IPS DF 19.7 (cell line): ENCODE measurements around the gene ACSL3.
A peak's percentile ranks its signal among the peaks of the same experiment; 100 is the strongest.

ENCODE experiments used
- DNase-seq: peaks from one replicate; pipeline ENCODE4 v3.0.0-alpha.2; 2013; ENCODE audit warnings: low read depth, low spot score

Gene ACSL3

DNA sequence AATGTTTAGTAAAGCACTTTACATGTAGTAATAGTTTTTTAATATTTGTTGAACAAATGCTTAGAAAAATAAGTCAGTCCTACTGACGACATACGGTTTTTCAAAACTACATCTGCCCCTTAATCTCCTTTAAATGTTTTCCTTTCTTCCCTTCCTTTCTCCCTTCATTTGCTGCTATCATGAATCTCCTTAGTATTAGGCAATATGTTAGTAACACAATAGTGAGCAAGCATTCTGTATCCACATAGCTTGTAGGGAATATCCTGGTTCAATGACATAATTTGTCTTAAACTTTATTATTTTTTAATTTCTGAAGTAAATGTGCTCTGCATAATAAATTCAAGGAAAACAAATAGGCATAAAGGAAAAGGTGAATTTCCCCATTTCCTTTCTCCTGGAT lies 79.1 kb downstream of the ACSL3 start:
- no peak for DNase-seq

DNA sequence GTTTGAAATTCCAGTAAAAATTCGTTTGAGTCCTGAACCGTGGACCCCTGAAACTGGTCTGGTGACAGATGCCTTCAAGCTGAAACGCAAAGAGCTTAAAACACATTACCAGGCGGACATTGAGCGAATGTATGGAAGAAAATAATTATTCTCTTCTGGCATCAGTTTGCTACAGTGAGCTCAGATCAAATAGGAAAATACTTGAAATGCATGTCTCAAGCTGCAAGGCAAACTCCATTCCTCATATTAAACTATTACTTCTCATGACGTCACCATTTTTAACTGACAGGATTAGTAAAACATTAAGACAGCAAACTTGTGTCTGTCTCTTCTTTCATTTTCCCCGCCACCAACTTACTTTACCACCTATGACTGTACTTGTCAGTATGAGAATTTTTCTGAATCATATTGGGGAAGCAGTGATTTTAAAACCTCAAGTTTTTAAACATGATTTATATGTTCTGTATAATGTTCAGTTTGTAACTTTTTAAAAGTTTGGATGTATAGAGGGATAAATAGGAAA lies 80.7 kb downstream of the ACSL3 start:
- DNase-seq, result no peak

DNA sequence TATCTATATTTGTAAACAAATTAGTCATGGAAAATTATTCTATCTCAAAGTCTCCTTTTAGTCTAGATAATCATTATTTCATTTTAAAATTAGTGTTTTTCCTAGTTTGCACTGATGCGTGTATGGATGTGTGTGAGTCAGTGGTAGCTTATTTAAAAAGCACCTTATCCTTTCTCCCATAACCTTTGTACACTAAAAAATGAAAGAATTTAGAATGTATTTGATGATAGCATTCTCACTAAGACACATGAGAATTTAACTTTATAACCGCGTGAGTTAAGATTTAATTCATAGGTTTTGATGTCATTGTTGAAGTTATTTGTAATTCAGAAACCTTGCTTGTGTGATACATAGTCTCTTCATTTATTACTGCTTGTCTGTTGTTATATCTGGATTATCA lies 81.7 kb downstream of the ACSL3 start:
- no peak for DNase-seq

DNA sequence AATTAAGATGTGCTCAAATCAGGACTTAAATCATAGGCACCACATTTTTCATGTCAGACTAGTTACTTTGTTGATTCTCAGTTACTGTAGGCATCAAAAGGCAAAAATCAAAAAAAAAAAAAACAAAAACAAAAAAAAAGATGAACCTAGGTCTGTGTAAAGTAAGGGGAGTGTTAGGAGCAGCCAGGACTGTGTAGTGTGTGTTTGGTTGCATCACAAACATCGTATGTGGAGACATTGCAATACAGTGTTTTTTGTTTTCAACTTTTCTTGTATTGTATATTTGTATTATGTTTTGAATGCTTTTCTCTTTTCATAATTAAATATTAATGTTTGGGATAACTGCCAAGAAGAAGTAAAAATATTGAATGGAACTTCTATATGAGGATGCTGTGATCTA lies 82.1 kb downstream of the ACSL3 start:
- DNase-seq, result no peak

DNA sequence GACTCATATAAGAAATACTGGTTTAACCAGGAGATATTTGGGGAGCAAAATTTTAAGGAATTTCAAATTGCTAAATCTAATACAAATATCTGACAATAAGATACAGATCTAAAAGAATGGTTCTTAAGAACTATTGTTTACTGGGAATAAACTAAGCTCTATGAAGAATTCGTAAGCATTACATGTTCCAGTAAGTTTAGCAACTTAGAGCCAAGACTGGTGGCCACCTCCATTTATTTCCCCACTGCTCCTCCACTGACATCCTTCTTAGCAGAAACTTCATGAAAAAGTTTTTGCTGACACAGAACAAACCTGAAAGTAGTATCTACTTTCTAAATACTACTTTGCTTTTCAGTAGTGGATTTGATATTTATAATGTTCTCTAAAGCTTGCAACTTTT lies 83.0 kb downstream of the ACSL3 start:
- no peak for DNase-seq

DNA sequence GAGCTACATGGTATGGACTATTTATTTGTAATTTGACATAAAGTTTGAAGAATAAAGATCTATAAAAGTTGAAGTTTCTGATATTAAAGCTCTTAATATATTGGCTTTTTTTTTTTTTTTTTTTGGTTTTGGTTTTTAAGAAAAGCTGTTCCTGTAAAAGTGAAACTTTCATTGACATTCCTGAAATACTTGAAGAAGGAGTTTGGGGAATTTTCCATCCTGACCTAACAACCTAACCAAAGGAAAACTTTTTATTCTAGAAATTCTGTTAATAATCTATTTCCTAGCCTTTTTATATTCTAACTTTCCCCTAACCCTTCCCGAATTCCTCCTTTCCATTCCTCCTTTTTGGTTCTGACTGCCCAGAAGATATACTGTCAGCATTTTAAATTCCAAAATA lies 83.7 kb downstream of the ACSL3 start:
- DNase-seq, result no peak

DNA sequence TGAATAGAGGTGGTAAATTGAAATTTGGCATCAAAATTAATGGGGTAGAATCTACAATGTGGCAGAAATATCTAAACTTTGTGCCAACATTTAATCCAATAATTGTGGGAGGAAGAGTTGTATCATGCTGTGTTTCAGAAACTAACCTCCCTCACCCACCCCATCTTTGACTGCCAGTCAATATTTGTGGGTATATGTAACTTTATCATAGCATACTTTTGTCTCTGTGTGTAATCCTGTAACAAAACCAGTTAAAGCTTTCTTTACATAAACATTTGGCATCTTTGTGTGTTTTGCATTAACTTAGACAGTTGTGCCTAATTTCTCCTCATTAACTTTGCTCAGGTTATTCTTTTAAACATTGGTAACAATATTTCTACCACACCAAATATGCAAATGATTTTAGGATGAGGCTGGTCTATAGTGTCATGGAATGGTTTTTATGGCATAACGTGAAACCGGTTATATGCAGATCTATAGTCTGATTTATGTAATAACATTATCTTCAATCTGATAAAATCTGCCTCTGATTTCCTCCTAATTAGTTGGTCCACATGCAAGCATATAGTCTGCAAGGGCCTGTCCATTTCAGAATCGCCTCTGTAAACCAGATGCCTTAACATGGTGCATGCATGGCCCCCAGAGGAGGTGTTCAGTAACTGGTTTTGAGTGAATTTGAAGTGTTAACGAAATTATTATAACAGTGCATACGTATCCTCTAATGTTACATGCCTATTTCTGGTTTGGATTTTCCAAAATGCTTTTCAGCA lies 84.3 kb downstream of the ACSL3 start:
- DNase-seq, result no peak

DNA sequence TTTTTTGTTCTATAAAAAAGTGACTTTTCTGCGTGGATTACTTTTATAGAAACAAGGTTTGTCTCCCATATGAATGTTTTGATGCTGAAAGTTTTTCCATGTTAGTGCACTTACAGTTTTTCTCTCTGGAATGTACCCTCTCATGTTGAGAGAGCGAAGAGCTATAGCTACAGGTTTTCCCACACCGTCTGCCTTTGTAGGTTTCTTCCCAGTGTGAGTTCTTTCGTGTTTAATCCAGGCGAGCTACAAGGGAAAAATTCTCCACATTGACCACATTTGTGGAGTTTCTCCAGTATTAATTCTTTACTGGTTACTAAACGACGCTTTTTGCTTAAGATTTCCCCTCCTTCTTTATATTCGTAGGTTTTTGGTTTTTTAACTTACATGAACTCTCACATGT lies 85.1 kb downstream of the ACSL3 start:
- no peak for DNase-seq

DNA sequence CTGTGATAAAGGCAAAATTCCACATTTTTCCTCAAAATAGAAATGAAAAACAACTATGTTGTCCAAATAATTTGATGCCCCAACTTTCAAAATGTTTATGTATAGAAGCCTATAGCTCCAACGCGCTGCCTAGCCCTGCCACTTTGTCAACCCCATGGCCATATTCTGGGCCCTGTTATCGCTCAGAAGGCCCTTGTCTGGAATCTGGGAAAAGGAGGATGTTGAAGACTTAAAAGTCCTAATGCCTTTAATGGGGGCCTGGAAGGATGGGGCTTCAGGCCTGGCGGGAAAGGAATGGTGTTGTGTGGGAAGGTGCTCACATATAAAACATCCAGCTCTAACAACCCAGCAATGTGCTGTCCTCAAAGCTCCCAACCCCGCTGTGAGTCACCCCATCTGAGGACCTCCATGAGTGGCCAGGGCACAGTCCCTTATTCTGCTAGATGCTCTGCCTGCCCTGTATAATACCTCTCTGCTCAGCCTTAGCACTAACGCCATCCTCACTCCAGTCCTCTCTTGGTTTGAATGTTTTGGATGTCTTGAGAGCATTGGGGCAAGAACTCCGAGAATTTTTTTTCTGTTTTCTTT lies 86.0 kb downstream of the ACSL3 start:
- no peak for DNase-seq

DNA sequence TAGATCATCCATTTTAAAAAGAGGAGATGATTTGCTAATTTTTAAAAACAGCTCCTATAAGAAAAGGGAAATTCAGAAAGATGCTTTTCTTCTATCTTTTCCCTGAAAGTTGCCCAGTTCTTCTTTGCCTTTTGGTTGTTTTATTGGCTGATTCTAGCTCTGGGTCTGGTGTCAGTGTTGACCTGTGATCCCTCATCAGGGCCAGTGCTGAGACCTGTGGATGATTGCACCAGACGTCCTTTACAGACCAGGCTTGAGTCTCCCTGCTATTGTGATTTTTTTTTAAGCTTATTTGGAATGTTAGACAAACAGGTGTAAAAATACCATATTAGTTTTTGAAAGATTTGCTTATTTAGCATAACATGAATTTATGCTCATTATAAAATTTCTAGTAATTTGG lies 88.2 kb downstream of the ACSL3 start:
- DNase-seq, result no peak

DNA sequence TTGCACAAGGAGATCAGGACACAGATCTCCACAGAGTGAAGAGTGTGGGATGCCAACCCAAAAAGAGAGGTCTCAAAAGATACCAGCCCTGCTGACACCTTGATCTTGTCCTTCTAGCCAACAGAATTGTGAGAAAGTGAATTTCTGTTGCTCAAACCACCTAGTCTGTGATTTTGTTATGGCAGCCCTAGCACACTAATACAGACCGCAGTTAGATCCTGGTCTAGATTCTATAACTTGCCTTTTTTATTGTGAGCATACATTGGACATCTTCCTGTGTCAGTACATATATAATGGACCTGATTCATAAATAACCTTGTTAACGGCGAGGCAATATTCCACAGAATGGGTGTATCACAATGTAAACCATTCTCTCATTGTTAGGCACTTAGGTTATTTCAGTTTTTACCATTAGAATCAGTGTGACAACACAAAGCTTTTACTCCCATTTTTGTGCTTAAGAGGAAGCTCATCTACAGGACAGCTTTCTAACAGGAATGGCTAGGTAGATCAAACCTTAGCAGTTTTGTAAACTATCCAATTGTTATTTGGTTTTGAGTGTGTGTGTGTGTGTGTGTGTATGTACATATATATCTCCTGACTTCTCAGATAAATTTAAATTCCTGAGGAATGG lies 89.0 kb downstream of the ACSL3 start:
- no peak for DNase-seq

DNA sequence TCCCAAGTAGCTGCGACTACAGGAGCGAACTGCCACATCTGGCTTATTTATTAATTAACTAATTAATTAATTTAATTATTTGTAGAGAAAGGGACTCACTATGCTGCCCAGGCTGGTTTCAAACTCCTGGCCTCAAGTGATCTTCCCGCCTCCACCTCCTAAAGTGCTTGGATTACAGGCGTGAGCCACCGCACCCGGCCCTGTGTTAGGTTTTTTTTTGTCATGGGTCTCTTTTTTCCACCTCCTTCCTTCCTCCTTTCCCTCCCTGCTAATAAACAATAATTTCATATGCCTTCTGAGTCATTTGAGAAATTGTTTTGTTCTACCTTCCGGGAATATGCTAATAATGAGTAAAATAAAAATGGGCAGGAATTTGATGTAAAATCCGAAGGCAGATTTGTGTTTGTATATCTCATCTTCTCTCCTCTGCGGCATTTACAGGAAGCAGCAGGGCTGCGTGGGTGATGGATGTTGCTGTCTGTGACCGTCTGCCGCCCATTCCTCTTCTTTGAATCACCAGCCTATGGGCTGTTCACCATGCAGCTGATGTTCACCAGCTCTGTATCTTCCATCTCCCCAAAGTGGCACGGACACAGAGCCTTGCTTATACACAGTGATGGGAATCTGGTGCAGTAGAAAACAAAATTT lies 89.9 kb downstream of the ACSL3 start:
- DNase-seq, result no peak

DNA sequence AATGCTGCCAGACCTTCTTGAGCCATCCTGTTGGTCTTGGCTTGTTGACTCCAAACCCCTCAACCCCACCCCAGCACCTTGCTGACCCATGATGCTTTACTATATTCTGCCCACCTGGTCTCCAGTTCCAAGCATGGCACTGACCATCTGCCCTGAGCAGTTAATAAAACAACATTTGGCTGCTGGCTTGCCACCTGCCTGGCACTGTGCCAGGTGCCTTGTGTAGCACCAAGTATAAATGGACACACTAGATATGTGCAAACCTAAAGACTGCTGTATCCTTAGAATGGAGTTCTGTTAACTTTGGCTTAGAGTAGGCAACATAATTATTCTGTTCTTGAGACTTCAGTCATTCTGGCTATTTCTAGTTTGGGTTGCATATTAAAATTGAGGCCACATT lies 91.4 kb downstream of the ACSL3 start:
- no peak for DNase-seq

DNA sequence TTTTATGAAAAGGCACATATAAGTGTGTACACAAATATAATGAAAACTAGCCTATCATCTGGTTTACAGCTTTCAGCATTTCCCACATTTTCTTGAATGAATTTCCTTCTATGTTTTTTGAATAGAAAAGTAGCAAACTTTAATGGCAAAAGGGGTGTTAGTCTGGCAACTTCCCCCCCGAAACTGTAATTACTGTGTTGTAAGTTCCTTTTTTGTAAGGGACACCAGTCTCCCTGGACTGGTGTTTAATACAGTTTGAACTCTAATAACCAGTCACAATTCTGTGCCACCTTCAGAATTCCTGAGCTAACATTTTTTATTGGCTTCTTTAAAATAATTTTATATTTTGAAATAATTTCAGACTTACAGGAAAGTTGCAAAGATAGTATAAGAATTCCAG lies 94.2 kb downstream of the ACSL3 start:
- no peak for DNase-seq

DNA sequence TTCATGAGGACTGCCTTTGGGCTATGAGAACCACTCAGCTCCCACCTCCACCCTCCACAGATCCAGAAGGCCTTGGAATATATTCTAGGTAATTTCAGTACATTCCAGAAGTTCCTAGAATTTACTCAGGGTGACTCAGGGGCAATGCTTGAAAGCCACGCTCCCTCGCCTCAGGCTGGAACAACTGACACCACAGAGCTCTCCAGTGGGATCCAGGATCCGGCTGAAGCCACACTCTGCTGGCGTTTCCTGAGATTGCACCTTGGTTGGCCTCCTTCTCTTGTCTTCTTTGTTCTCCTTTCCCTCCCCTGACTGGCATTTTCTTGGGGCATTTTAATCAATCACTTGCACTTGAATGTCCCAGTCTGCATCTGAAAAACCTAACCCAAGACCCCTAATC lies 98.5 kb downstream of the ACSL3 start:
- DNase-seq, result peak; percentile 63

DNA sequence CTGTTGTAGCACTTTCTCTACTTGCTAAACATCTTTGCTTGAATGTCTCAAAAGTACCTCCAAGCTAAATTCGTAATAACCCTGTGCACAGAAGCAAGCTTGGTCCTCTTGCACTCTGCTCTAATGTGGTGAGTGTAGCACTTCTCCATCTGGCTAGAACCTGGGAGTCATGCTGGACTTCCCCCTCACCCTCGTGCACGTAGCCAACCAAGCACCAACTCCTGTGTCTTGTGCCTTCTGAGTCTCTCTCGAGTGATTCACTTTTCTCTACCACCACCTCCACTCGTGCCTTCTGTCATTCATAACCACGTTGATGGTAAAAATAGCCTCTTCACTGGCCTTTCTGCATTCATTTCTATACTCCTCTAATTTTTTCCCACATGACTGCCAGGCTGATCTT lies 99.3 kb downstream of the ACSL3 start:
- no peak for DNase-seq

DNA sequence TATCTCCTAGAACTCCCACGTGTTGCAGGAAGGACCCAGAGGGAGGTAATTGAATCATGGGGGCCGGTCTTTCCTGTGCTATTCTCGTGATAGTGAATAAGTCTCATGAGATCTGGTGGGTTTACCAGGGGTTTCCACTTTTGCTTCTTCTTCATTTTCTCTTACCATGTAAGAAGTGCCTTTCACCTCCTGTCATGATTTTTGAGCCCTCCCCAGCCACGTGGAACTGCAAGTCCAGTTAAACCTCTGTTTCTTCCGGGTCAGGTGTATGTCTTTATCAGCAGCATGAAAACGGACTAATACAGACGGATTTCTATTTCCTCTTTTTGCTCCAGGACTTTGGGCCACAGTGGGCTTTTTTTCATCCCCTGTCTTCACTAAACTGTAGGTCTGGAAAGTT lies 102.8 kb downstream of the ACSL3 start:
- DNase-seq, result no peak

DNA sequence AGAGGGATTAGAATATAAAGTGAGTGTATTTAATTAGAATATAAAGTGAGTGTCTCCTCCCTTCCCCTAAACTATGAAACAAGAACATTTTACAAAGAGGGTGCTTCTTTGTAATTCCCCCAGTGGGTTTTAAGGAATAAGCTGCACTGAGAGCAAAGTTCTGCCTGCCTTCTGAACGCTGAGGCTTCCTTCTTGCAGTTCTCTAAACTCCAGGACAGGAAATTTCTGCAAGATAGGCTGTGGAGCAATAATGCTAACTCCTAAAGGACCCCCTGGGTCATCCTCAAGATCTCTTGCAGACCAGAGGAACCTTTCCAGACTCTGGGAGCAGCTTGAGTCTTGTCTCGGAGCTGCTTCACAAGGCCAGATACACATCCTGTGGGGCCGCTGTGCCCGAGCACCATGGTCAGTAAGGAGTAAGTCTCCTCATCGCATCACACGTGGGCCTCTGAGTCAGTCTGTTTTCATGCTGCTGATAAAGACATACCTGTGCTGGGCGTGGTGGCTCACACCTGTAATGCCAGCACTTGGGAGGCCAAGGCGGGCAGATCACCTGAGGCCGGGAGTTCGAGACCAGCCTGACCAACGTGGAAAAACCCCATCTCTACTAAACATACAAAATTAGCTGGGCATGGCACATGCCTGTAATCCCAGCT lies 103.7 kb downstream of the ACSL3 start:
- DNase-seq, result no peak

DNA sequence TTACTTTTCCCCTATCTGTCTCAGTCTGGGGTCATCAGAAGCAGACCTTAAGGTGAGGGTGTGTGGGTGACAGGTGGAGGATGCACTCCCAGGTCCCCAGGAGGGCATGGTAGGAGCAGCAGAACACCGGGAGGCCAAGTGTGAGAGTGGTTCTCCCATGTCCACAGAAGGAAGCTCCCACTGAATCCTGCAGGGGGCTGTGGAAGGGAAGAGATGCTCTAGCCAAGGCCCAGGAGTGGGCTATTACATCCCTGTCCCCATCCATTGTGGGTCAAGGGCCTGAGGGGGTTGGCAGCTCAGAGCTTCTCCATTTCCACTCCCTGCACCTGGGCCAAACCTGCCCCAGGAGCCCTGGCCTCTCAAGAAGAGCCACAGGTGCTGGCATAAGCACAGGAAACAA lies 104.7 kb downstream of the ACSL3 start:
- no peak for DNase-seq

DNA sequence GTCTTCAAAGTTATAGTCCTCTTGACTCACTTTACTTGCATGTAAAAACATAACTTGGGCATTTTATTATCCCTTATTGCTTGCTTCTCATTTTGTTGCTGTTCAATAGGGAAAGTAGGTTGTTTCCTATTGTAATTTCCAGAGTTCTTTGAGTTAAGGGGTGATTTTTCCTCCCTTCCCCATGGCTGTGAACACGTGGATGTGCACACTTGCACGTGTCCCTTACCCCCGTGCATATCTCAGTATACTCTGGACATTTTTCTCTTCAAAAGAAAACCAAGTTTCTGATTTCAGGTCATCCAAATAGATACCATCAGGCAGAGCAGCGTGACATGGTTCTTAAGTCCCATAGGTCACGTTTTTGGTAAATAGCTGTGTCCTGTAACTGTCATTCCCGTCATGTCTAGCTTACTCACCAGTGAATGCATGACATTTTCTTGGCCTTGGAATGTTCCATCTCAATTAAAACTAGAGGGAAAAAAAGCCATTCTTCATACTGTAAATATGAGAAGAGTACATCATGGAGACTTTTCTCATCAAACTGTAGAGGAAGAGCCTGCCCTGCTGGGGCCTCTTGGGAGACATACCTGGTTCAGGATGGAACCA lies 107.8 kb downstream of the ACSL3 start:
- DNase-seq, result no peak

DNA sequence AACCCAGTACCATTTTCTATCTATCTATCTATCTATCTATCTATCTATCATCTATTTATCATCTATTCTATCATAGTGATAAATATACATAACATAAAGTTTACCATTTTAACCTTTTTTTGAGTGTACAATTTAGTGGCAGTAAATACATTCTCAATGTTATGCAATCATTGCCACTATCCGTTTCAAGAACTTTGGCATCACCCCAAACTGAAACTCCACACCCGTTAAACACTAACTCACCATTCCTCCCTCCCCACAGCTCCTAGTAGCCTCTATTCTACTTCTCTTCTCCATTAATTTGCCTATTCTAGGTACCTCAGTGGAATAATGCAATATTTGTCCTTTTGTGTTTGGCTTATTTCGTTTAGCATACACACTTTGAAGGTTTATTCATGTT lies 108.7 kb downstream of the ACSL3 start:
- DNase-seq, result no peak

DNA sequence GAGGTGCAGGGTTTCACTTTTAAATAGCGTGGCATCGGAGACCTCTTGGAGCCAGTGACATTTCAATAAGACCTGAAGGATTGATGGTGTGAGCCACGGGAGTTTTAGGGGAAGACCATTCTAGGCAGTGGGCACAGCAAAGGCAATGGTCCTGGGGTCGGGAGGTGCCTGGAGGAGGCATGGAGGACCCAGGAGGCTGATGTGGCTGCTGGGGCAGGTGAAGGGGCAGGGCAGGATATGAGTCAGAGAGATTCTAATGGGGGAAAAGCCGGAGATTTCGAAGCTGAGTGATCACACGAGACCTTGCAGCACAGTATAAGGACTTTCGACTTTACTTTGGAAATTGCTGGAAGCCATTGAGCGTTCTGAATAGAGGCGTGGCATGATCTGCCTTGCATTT lies 111.6 kb downstream of the ACSL3 start:
- no peak for DNase-seq
